ENCODE results near the gene NFIA. TPM values are rescaled to one million over a fixed set of nuclear protein-coding genes. Genes with fewer than 3 reads are reported as not detected.

The NFIA gene
- total RNA-seq, 1 experiment from 2014 or later, result 0.35 TPM

DNA sequence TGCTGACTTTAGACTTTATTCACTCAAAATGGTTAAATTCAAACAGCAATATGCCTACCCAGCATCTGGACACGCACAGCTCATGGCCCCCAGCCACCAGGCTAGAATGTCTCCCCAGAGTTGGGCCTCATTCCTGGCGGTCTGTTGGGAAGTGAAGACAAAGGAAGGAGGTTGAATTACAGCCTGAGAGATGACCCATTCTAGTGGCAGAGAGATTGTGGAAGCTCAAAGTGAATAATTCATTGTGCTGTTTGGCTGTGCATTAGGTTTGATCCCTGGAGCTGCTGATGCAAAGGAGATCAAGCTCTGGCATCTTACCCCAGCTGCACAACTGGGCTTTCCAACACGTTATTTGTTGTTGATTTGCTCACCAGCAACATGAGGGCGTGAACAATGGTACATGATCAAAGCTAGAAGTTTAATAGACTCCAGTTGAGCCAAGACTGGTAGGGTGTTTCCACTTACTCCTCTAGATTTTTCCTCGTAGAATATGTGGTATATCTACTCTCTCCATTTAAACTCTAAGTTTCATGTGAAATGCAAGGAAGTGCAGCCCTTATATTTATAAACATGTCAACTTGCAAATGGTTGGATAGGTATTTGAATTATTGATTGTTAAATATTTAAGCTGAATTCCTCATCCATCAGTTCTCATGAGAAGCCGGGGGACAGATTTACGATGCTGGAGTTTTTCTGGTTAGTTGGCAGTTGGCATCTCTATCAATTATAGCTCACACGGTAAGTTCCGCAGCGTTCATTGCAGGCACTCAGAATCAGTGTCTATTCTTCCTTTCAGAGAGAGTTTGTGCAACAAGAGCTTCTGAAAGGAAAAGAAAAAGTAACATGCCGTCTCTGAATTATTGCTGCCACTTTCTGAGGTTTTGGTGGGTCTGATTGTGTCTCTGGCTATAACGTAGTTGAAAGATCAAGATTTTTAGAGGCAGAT is 419.9 kb downstream of the NFIA start:
- Mint-ChIP-seq H3K9me3 (no peaks in the 10 kb centered on the region), H3K27me3 (ENCODE audit: low read depth) (no peaks in the 10 kb centered on the region; the same call in 1 of the 2 replicates), H3K4me3 (no peak overlapping the region), H3K36me3 (ENCODE audit: insufficient read depth in 1 of 3, low read depth in 3 of 3) (no peaks in the 10 kb centered on the region), H3K27ac (no peak overlapping the region), H3K4me1 (peaks cover 10 to 13% of the 10 kb centered on the region in 2 experiments)
- Histone ChIP-seq H3K79me2 (ENCODE audit: insufficient read depth, low read length) (no peaks in the 10 kb centered on the region), H3K56ac (ENCODE audit: insufficient read length, low read depth, low read length) (no peak overlapping the region), H2BK120ac (ENCODE audit: low read depth, low read length, poor library complexity, severe bottlenecking) (no peak overlapping the region), H3K23me2 (ENCODE audit: insufficient read length, low read depth, low read length, poor library complexity, severe bottlenecking) (no peaks in the 10 kb centered on the region), H3K4me1 (ENCODE audit: insufficient read depth, low read length) (no peaks in the 10 kb centered on the region), H3K27me3 (ENCODE audit: insufficient read depth, low read length) (no peaks in the 10 kb centered on the region), H4K20me1 (ENCODE audit: control insufficient read depth, insufficient read depth, insufficient read length) (no peaks in the 10 kb centered on the region), H2BK15ac (ENCODE audit: low read depth, low read length) (no peak overlapping the region), H3K4me2 (ENCODE audit: insufficient read depth, insufficient read length, low read length) (no peak overlapping the region), H3K79me1 (ENCODE audit: insufficient read depth, low read depth, low read length, poor library complexity, severe bottlenecking) (no peaks in the 10 kb centered on the region), H3K14ac (ENCODE audit: insufficient read depth, low read length) (no peak overlapping the region), H2AK5ac (ENCODE audit: insufficient read length, low read length) (no peak overlapping the region), H2AFZ (ENCODE audit: low read length) (no peak overlapping the region), H3K9me3 (ENCODE audit: control insufficient read depth, low read depth, low read length) (no peaks in the 10 kb centered on the region), H3K18ac (ENCODE audit: insufficient read length, low read depth, low read length) (no peak overlapping the region), H3K9ac (ENCODE audit: extremely low read depth, insufficient read length, low read length) (no peak overlapping the region), H2BK12ac (ENCODE audit: insufficient read length, low read depth, low read length) (no peak overlapping the region), H3K27ac (ENCODE audit: insufficient read length, low read depth, low read length) (no peak overlapping the region), H3K4ac (ENCODE audit: low read depth, low read length) (no peak overlapping the region), H2BK5ac (ENCODE audit: insufficient read length, low read length) (no peak overlapping the region), H4K5ac (ENCODE audit: insufficient read length, low read depth, low read length) (no peak overlapping the region), H2BK20ac (ENCODE audit: low read depth, low read length, poor library complexity, severe bottlenecking) (no peak overlapping the region), H3T11ph (ENCODE audit: low read length) (no peak overlapping the region), H4K8ac (replicated peaks; ENCODE audit: insufficient read length, low read depth, low read length) (no peak overlapping the region), H4K91ac (ENCODE audit: insufficient read length, low read depth, low read length) (no peak overlapping the region), H3K23ac (ENCODE audit: insufficient read length, low read depth, low read length) (no peak overlapping the region)
- no peak for DNase-seq
- no CpG with 5 or more reads among the region's 12 CpGs for WGBS (ENCODE audit: extremely low coverage, insufficient read length, low lambda C conversion rate)
- TF ChIP-seq, protein P1, sequence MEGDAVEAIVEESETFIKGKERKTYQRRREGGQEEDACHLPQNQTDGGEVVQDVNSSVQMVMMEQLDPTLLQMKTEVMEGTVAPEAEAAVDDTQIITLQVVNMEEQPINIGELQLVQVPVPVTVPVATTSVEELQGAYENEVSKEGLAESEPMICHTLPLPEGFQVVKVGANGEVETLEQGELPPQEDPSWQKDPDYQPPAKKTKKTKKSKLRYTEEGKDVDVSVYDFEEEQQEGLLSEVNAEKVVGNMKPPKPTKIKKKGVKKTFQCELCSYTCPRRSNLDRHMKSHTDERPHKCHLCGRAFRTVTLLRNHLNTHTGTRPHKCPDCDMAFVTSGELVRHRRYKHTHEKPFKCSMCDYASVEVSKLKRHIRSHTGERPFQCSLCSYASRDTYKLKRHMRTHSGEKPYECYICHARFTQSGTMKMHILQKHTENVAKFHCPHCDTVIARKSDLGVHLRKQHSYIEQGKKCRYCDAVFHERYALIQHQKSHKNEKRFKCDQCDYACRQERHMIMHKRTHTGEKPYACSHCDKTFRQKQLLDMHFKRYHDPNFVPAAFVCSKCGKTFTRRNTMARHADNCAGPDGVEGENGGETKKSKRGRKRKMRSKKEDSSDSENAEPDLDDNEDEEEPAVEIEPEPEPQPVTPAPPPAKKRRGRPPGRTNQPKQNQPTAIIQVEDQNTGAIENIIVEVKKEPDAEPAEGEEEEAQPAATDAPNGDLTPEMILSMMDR (conservative IDR thresholded peaks at IDR 0.05), result no peak

All from H9 (cell line).